GM19452 (cell line): ENCODE results near the gene RPSA.
"Not testable (repeated sequence)": the region's sequence is repeated elsewhere in the genome, so short reads cannot be mapped to it uniquely, and the experiment has no call there.

Experiments used
- ATAC-seq: cut with Tn5 transposase; IDR thresholded peaks from one replicate; pipeline ENCODE4 v1.9.1; 2021; ENCODE audit not compliant: unreplicated experiment

RPSA gene

DNA sequence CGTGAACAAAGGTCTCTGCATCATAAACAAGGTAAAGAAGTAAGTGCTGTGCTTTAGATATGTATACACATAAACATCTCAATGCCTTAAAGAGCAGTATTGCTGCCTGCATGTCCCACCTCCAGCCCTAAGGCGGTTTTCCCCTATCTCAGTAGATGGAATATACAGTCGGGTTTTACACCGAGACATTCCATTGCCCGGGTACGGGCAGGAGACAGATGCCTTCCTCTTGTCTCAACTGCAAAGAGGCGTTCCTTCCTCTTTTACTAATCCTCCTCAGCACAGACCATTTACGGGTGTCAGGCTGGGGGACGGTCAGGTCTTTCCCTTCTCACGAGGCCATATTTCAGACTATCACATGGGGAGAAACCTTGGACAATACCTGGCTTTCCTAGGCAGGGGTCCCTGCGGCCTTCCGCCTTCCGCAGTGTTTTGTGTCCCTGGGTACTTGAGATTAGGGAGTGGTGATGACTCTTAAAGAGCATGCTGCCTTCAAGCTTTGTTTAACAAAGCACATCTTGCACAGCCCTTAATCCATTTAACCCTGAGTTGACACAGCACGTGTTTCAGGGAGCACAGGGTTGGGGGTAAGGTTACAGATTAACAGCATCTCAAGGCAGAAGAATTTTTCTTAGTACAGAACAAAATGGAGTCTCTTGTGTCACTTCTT, 12.2 kb downstream of the RPSA start:
- not testable (repeated sequence) for ATAC-seq

DNA sequence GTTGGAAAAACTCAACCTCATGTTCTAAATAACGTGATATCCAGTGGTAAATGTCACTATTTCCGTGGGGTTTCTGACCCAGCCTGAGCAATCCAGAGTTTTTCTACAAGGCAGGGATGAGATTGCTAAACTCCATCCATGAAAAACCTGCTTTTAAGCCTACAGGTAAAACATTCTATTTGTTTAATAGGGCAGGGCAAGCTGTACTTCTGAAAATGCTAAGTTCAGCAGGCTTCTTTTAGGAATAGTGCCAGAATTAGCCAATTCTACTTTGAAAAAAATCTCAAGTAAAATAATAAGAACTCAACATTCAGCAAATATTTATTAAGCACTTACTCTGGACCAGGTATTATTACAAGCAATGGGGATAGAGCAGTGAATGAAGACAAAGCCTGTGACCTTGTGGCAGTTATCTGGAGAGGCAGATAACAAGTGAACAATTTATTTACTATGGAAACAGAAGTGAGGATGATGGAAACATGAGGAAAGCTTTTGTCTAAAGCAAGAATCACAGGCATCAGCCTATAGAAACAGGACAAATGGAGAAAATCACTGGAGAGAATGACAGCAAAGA, 13.3 kb downstream of the RPSA start:
- no peak for ATAC-seq

DNA sequence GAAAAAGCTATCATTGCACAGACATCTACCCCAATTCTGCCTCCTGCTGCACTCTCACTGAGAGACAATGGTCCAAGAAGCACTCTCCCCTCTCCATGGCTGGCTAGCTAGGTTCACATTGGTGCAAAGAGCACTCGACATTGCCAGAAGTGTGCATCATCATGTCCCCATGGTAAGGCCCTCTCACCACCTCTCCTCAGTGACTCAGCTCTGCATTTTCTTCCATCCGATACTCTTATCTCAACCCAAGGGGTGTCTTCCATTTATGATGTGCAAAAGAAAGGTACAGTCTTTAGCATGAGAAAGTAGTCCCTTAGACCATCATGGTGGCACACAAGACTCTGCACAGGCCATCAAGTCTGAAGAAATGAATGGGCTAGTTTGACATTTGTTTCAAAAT, 14.0 kb downstream of the RPSA start:
- ATAC-seq, result no peak

DNA sequence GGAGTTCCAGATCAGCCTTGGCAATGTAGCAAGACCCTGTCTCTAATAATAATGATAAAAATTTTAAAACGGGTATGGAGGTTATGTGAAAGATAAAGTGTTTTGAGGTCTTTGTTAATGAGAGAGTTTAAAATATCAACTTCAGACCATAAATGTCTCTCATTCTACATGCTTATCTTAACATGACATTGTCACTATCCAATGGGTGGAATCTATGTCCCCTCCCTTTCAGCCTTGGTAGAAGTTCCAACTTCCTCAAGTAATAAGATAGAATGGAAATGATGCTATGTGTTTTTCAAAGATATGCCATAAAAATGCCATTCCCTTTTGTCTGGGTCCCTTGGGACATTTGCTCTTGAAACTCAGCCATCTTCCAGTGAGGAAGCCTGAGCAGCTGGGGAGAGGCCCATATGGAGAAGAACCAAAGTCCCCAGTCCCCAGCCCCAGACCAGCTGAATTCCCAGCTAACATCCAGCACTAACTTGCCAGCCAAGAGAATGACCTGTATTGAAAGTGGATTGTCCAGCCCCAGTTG, 17.0 kb downstream of the RPSA start:
- no peak for ATAC-seq

DNA sequence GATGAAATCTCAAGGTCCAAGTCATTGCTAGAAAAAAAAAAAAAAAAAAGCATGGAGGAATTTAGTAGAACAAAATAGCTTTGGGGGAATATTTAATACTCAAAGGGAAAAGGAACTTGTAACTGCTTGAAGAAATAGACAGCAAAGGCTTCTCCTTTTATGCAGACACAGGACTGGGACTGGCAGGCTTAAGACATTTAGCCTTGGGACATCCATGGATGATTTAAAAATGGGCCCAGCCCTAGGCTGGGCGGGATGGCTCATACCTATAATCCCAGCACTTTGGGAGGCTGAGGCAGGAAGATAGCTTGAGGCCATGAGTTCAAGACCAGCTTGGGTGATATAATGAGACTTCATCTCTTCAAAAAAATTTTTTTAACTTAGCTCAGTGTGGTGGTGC, 19.8 kb downstream of the RPSA start:
- no peak for ATAC-seq

DNA sequence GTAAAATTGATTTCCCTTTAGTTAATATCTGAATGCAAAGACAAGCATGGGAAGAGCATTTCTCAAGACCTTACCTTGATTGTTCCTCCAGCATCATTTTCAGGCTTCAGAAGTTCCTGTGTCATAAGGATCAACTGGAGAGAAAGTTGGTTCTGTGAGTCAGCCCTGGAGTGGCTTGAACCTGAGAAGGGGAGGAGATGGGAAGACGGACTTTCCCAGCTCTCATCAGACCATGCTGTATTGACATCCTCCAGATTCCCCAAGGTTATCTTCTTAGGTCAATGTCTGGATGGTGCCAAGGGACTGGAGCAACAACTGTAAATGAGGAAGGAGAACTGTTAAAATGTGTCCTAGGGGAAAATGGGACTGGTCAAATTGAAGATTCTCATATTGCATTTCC, 21.0 kb downstream of the RPSA start:
- ATAC-seq, result no peak

DNA sequence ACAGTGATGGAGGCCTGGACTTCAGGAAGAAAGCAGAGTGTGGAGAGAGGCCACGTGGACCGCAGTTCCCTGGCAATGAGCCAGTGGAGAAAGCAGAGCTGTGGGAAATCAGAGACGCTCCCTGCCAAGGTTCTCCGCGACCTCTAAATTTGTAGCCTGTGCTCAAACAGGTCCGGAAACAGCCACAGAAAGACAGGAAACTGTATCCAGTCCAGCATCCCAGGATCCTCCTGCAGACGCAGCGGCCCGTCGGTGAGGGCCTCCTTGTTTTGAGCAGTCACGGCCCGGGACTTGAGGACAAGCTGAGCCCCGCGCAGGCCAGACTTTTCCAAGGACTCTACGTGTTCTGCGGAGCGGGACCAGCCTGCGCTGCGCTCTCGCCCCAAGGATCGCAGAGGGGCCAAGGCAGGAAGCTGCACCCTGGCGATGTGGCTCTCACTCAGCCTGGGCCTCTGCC, 22.3 kb downstream of the RPSA start:
- no peak for ATAC-seq

DNA sequence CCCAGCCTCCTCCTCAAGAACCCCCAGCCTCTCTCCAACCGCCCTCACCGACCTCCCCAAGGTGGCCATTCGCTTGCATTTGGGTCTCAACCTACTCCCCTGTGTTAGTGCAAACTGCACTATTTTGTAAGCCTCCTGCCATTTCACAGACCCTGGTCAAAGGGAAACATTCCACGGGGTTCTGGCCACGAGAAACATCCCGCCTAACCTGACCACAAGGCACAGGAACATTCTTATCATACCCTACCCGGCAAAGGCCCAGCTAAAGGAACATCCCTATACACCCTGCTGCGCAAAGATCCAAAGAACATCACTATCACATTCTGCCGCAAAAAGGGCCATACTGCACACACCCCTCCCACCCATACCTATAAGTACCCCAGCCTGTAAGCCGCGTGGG, 22.9 kb downstream of the RPSA start:
- ATAC-seq, result no peak

DNA sequence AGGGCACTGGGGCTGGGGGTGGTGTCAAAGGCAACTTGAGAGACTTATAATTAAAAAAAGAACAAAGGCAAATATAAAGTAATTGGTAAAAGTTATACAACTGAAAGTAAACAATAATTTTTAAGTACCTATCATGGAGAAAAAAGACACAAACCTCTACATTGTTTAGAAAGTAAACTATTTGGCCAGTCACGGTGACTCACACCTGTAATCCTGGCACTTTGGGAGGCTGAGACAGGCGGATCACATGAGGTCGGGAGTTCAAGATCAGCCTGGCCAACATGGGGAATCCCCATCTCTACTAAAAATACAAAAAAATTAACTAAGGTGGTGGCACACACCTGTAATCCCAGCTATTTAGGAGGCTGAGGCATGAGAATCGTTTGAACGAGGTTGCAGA, 25.8 kb downstream of the RPSA start:
- no peak for ATAC-seq

DNA sequence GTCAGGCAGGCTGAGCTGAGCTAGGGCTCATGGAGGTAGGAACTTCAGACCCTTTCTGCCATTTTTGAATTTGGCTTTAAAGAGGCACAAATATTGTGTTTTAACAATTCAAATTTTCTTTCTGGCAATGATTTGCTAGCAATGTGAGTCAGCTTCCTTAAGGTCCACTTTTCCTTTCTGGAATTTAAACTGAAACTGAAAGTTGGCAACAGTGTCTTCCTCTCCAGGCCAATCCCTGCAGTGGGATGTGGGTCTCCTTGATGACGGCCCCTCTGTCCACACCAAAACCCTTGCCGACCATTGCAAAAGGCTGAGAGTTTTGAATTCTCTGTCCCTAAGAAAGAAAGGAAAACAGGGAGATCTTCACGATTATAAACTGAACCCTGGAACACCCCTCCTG, 27.1 kb downstream of the RPSA start:
- ATAC-seq, result no peak

DNA sequence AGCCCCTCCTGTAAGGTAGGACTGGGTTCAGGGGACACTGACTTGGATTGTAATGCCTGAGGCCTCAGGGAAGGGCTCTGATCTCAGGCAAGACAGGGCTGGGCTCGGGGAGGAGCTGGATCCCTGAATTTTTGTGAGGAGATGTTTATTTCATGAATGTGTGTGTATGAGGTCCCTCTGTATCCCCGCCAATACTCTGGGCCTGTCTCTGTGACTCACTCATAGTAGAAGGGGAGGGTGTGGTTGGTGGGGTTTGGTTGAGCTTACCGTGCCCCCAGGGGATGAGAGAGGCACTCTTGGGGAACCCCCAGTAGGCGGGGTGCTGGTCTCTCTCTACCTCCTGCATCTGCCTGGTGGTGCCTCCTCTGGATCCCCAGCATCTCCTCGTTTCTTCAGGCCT, 28.1 kb downstream of the RPSA start:
- peak; percentile 71 for ATAC-seq

DNA sequence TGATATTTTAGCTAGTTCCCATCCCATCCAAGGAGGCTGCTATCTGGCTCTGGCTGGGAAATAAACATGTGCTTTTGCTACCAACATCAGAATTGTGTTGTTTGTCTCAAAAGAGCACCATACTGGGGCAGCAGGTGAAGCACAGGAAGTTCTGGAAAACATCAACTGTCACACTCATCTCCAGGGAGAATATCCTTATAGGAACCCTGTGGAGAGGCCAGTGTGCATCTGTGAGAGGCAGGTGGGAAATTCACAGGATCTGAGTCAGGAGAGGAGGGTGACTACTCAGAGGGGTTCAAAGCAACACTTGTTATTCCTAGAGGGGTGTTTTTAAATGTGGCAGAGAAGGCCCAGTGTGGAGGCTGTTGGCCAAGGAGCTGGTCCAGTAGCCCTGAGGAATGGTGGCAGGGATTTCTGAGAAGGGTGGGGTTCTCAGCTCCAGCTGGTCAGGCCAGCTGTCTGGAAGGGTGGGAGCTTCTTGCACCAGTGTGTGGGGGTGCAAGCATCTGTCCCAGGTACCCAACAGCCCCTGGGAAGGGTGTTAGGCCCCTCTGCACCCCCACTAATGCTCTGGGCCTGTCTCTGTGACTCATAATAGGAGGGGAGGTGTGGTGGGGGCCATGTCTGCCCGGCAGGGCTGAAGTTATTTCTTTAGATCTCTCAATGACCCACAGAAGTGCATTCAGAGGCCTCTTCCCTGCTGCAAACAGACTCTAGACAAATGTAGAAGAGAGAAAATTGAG, 28.7 kb downstream of the RPSA start:
- ATAC-seq, result no peak

DNA sequence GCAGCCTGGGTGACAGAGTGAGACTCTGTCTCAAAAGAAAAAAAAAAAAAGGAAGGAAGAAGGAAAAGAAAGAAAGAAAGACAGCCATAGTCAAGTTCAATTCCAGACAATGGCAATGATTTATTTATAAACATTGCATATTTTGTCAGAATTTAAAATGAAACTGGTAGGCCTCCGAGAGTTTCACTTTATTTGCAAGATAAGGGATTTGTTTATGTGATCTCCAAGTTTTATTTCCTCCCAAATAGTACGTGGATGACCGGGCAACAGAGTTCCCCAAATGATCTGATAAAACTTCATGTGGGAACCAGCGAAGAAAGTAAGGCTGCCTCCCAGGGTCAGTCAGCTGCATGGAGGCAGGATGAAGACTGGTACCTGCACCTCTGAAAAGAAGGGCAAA, 32.4 kb downstream of the RPSA start:
- no peak for ATAC-seq

DNA sequence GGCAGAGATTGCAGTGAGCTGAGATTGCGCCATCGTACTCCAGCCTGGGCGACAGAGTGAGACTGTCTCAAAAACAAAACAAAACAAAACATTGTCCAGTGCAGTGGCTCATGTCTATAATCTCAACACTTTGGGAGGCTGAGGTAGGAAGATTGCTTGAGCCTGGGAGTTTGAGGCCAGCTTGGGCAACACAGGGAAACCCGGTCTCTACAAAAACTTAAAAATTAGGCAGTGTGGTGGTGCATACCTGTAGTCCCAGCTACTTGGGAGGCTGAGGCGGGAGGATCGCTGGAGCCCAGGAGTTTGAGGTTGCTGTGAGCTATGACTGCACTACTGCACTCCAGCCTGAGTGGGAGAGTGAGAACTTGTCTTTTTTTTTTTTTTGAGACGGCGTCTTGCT, 33.8 kb downstream of the RPSA start:
- ATAC-seq, result no peak

DNA sequence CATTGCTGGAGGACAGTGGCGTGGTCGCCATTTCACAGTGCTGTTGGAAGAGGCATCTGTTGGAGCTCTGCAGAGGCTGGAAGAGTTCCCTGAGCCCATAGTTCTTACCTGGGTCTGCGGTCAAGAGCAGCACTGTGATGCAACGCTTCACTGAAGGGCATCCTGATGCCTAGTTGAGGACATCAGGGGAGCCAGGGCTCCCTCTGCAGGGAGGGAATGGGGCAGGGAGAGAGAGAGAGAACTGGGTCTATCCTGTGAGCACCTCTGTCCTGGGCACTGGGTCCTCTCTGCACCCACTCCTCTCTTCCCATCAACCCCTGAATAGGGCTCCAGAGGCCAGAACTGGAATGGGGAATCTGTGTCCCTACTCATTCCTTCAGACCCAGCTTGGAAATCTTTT, 37.0 kb downstream of the RPSA start:
- no peak for ATAC-seq

DNA sequence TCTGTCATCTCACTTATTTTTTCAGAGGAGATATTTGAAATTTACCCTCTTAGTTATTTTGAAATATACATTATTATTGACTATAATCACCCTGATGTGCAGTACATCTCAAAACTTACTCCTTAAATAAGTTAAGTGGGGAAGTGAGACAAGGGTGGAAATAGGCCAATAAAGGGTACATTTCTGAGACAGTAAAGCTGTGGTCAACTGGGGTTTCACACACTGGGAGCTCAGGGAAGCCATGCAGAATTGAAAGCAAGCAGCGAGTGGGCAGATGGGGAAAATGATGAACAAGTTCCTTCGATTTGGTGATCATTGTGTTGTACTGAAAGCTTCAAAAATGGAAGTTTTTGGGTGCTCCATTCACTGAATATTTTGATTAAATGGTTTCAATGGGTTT, 39.4 kb downstream of the RPSA start:
- no peak for ATAC-seq

DNA sequence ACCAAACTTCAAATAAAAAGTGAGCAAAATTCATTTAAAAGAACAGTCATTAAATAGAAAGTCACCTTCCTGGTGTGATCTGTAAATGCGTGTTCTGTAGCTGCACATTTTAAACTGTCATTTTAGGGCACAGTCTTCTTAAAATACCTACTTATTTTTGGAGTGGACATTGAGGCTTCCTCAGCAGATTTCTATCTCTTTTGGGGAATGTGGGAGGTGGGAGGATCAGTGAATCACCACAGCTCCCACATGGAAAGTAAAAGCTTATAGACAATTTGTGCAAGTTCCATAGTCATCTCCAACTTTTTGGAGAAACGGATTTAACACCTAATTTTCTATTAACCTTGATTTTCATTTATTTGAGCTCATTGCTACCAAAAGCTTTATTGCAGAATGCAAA, 39.9 kb downstream of the RPSA start:
- ATAC-seq, result no peak

DNA sequence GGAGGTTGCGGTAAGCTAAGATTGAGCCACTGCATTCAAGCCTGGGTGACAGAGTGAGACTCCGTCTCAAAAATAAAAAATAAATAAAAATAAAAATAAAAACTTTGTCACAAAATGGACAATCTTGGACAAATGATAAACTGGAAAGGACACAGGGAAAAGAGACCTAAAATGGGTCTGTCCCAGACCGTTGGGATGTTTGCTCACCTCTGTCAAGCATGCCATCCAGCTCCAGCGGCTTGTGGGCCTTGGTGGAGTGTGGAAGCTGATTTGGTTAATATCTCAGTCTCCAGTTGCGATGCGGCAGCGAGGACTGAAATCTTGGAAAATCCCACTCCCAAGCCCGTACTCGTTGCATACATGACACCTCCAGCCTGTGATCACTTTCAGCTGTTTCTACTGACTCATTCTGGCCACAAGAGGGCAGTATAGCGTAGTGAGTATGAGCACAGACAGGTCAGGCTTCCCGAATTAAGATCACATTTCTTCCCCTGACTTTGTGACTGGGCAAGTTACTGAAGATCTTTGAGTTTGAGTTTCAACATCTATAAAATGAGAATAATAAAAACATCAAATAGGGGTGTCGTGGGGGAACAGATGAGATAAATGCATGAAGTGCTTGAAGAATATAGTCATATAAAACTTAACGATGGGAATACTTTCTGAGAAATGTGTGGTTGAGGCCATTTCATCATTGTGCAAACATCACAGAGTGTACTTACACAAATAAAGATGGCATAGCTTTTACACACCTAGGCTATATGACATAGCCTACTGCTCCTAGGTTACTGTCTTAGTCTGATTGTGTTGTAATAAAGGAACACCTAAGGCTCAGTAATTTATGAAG, 41.3 kb downstream of the RPSA start:
- peak; percentile 84 for ATAC-seq

DNA sequence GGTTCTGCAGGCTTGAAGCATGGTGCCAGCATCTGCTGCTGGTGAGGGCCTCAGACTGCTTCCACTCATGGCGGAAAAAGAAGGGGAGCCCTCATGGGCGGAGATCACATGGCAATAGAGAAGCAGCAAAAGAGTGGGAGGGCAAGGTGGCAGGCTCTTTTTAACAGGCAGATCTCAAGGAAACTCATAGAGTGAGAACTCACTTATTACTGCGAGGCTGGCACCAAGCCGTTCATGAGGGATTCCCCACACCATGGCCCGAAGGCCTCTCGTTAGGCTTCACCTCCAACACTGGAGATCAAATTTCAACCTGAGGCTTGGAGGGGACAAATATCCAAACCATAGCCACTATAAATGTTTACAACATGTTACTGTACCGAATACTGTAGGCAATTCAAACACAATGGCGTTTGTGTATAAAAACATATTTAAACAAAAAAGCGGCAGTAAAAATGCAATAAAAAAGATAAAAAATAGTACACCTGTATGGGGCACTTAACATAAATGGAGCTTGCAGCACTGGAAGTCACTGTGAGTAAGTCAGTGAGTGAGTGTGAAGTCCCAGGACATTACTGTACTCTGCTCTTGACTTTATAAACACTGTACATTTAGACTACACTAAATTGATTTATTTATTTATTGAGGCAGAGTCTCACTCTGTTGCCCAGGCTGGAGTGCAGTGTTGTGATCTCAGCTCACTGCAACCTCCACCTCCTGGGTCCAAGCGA, 42.1 kb downstream of the RPSA start:
- no peak for ATAC-seq

DNA sequence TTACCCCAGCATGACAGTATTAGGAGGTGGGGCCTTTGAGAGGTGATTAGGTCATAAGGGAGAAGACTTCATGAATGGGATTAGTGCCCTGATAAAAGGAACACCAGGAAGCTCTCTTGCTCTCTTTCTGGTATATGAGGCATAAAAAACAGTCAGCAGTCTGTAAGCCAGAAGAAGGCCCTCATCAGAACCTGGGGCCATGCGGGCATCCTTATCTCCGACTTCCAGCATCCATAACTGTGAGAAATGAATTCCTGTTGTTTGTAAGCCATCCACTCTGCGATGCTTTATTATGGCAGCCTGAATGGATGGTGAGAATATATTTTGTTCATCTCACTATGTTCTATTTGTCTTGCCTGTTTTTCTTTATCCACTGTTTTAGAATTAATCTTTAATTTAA, 43.3 kb downstream of the RPSA start:
- ATAC-seq, result no peak

DNA sequence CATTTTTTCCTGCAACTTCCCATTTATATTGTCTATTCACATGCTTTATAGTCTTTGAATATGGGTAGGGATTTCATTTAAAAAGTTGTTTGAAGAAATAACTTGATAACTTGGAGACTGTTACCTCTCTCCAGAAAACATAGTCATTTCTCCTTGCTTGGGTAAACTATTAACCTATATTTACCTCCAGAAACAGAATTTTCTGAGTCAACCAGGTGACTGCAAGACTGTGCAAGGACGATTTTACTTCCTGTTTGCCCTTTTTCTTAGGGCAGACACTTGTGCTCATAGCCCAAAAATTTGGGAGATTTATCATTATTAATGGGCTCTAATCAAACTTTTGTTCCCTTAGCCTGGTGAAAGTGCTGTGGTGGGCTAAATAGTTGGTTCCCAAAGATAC, 46.6 kb downstream of the RPSA start:
- ATAC-seq, result peak; percentile 84
